ENCODE results near the gene RILPL1. TPM values are rescaled to one million over a fixed set of nuclear protein-coding genes. Genes with fewer than 3 reads are reported as not detected.

RILPL1 gene
- total and polyA plus RNA-seq, 10 of the 15 experiments (the other 5 are each of a cell fraction or from before 2014, with no cell fraction given) = 0.05 to 0.61 (median 0.25) TPM

- TF ChIP-seq ZNF687 (IDR thresholded peaks at IDR 0.05) = no peak
- no peak for TF ChIP-seq POU2F2 (IDR thresholded peaks at IDR 0.05; ENCODE audit: borderline replicate concordance, low read depth, low read length)
These were observed 6.9 kb downstream of the RILPL1 start (continued) for GRCh38 chr12:123526542-123527080.

GRCh38 chr12:123524378-123524777, 9.1 kb downstream of the RILPL1 start:
- Histone ChIP-seq H3K9ac (ENCODE audit: control insufficient read depth, insufficient read depth, low read length) (no peak overlapping the region), H3K9me3 (replicated peaks; ENCODE audit: control insufficient read depth, insufficient read depth, low read length) (no peaks in the 10 kb centered on the region), H4K20me1 (ENCODE audit: control insufficient read depth, insufficient read depth) (no peaks in the 10 kb centered on the region), H3K27me3 (replicated peaks in 1 of 2; ENCODE audit: control insufficient read depth in 2 of 2, insufficient read depth in 2 of 2, low read length in 1 of 2) (no peaks in the 10 kb centered on the region), H3K36me3 (ENCODE audit: control insufficient read depth in 2 of 2, insufficient read depth in 2 of 2, low read length in 1 of 2) (no peaks in the 10 kb centered on the region), H3K4me2 (ENCODE audit: control insufficient read depth, insufficient read depth) (no peak overlapping the region), H3K4me3 (no peak overlapping the region), H2AFZ (ENCODE audit: control insufficient read depth, low read depth, low read length) (no peak overlapping the region), H3K4me1 (ENCODE audit: control insufficient read depth, insufficient read depth, low read length) (no peaks in the 10 kb centered on the region), H3K79me2 (ENCODE audit: control insufficient read depth, insufficient read depth, low read length) (no peaks in the 10 kb centered on the region), H3K27ac (ENCODE audit: control insufficient read depth, insufficient read depth) (no peak overlapping the region)
- WGBS (ENCODE audit: insufficient coverage, insufficient replicate concordance, low lambda C conversion rate, missing lambda C conversion rate) = 92% methylated on average over 7 of the region's 7 CpGs
- ATAC-seq = no peak
- no TSS peak for BruUV-seq (replicated peaks)
- FAIRE-seq = no peak
- no peak for DNase-seq (ENCODE audit: low read depth, low spot score)
- ChIA-PET SMC1A (ENCODE audit: uncharacterized antibody, unreplicated experiment) (no interaction called here), RAD21 (ENCODE audit: unreplicated experiment) (no interaction called here), CTCF (no interaction called here), POLR2A (no interaction called here)
- intact Hi-C loops (cut with micrococcal nuclease; ENCODE audit: unreplicated experiment) = no loop called here
- in situ Hi-C loops (cut with MboI) = no loop called here
- TF ChIP-seq HDAC6 (IDR thresholded peaks at IDR 0.05; ENCODE audit: unreplicated experiment) (no peak), ZNF274 (IDR thresholded peaks at IDR 0.05; ENCODE audit: insufficient read depth, insufficient read length) (no peak), PAX5 (IDR thresholded peaks at IDR 0.05; ENCODE audit: borderline replicate concordance, low read depth, low read length) (no peak), JUNB (IDR thresholded peaks at IDR 0.05) (no peak), CTCF (IDR thresholded peaks at IDR 0.05 in 2 of 3, conservative IDR thresholded peaks at IDR 0.05 in 1 of 3; ENCODE audit: control insufficient read depth in 2 of 3, extremely low read depth in 1 of 3, insufficient read depth in 1 of 3, low read depth in 3 of 3, low read length in 3 of 3) (no peak), NRF1 (conservative IDR thresholded peaks at IDR 0.05; ENCODE audit: low read depth, low read length) (no peak), CBX3 (IDR thresholded peaks at IDR 0.05; ENCODE audit: borderline replicate concordance, low read depth) (no peak), MXI1 (IDR thresholded peaks at IDR 0.05; ENCODE audit: low read depth, low read length) (no peak), SIN3A (IDR thresholded peaks at IDR 0.05; ENCODE audit: low read depth, low read length) (no peak), TCF12 (IDR thresholded peaks at IDR 0.05; ENCODE audit: low read depth, low read length) (no peak), HSF1 (IDR thresholded peaks at IDR 0.05; ENCODE audit: low read depth, low read length) (no peak)

Data from GM12878 (cell line).